Immature natural killer cell (primary cell): ENCODE data around the gene LRPPRC. TPM values are rescaled to one million over a fixed set of nuclear protein-coding genes. Genes with fewer than 3 reads are reported as not detected.

ENCODE experiments used
- DNase-seq, 3 donors: peaks; one replicate each; pipeline ENCODE4 v3.0.0; 2022; ENCODE audit warnings: mixed read lengths in 1 of 3
- H3K27ac Mint-ChIP-seq, 6 donors: one replicate each; pipeline ENCODE4 v1.8.0; 2020; ENCODE audit warnings: mixed read lengths in 6 of 6, mild to moderate bottlenecking in 5 of 6, inconsistent platforms in 4 of 6, moderate library complexity in 3 of 6
- H3K27me3 Mint-ChIP-seq, 3 donors: one replicate each; pipeline ENCODE4 v1.8.0; 2020 to 2021; ENCODE audit warnings: low read depth in 3 of 3, mild to moderate bottlenecking in 3 of 3, mixed read lengths in 3 of 3, moderate library complexity in 3 of 3, inconsistent platforms in 1 of 3
- H3K36me3 Mint-ChIP-seq, 3 donors: one replicate each; pipeline ENCODE4 v1.8.0; 2020; ENCODE audit warnings: mixed read lengths in 3 of 3, inconsistent platforms in 2 of 3, mild to moderate bottlenecking in 2 of 3
- H3K4me1 Mint-ChIP-seq, 2 donors: one replicate each; pipeline ENCODE4 v1.8.0; 2020; ENCODE audit warnings: inconsistent platforms in 2 of 2, mild to moderate bottlenecking in 2 of 2, mixed read lengths in 2 of 2, moderate library complexity in 1 of 2
- H3K4me3 Mint-ChIP-seq, 5 donors: one replicate each; pipeline ENCODE4 v1.8.0; 2020; ENCODE audit warnings: mild to moderate bottlenecking in 5 of 5, mixed read lengths in 5 of 5, inconsistent platforms in 3 of 5, moderate library complexity in 3 of 5
- H3K9me3 Mint-ChIP-seq, 6 donors: one replicate each; pipeline ENCODE4 v1.8.0; 2020; ENCODE audit warnings: mild to moderate bottlenecking in 6 of 6, mixed read lengths in 6 of 6, inconsistent platforms in 4 of 6, moderate library complexity in 3 of 6
- polyA plus RNA-seq, 3 donors: library from polyadenylated mRNA; unstranded; fragments of 300-500 nt; fragmentation: Illumina TruSeq; gene quantifications; one replicate each; pipeline ENCODE4 v1.2.3, GENCODE V29; 2021

LRPPRC gene
- polyA plus RNA-seq, 3 donors from 2014 or later, result 20.4 to 33.3 (median 28.8) TPM

- peaks cover 0 to 14% (median 2%) of the 10 kb centered on the region in 3 donors for H3K27me3 Mint-ChIP-seq
- no peaks in the 10 kb centered on the region for H3K36me3 Mint-ChIP-seq
- no peaks in the 10 kb centered on the region for H3K9me3 Mint-ChIP-seq
- no peak for DNase-seq
- H3K4me1 Mint-ChIP-seq, result no peaks in the 10 kb centered on the region
- no peak overlapping the region for H3K27ac Mint-ChIP-seq
- H3K4me3 Mint-ChIP-seq, result no peak overlapping the region
Measured at GRCh38 chr2:43837831-43838559, 157.8 kb downstream of the LRPPRC start.

- no peak overlapping the region for H3K27ac Mint-ChIP-seq
- peaks cover 0 to 14% (median 2%) of the 10 kb centered on the region in 3 donors for H3K27me3 Mint-ChIP-seq
Measured at GRCh38 chr2:43837033-43837432, 158.8 kb downstream of the LRPPRC start.

More at GRCh38 chr2:43837033-43837432, 158.8 kb downstream of the LRPPRC start:
- no peak overlapping the region for H3K4me3 Mint-ChIP-seq
- no peaks in the 10 kb centered on the region for H3K36me3 Mint-ChIP-seq
- DNase-seq, result no peak
- H3K4me1 Mint-ChIP-seq, result no peaks in the 10 kb centered on the region
- no peaks in the 10 kb centered on the region for H3K9me3 Mint-ChIP-seq

Other genes with a start within 250 kb of the LRPPRC start
- gene DYNC2LI1, start 221.9 kb downstream of the LRPPRC start, polyA plus RNA-seq, result 10 to 100 TPM in 1 of 3 donors, 1 to 10 TPM in 2; 5.7 to 11.5 (median 5.9) TPM
- gene ABCG5, start 157.2 kb downstream of the LRPPRC start, polyA plus RNA-seq, result not detected
- not detected for gene ABCG8, start 157.0 kb downstream of the LRPPRC start, polyA plus RNA-seq
- gene PPM1B, start 172.9 kb upstream of the LRPPRC start, polyA plus RNA-seq, result 10 to 100 TPM; 32.1 to 61.3 (median 40.0) TPM